H1 (cell line): ENCODE measurements around the gene MSI2. TPM values are rescaled to one million over a fixed set of nuclear protein-coding genes. Genes with fewer than 3 reads are reported as not detected.

ENCODE experiments used
- POLR2AphosphoS5 ChIP-seq: IDR thresholded peaks from 2 replicates; pipeline ENCODE4 v1.6.1; 2011; ENCODE audit warnings: low read depth, low read length
- SP2 ChIP-seq: IDR thresholded peaks from 2 replicates; pipeline ENCODE4 v1.6.1; 2012; ENCODE audit warnings: mild to moderate bottlenecking, low read length, inconsistent platforms
- polyA plus RNA-seq, 7 experiments: library from polyadenylated mRNA; depleted of rRNA in 3 of 7; stranded (reverse) in 5 of 7; unstranded in 2 of 7; fragments of >200 nt in 5 of 7; fragments of 200-250 nt in 2 of 7; gene quantifications; 1 replicate in 5 of 7; 2 replicates in 1 of 7; 4 replicates in 1 of 7; pipeline versions ENCODE4 v1.2.1 to v1.2.3, GENCODE V29; 2011 to 2013; ENCODE audit warnings: missing spikeins in 2 of 7, mixed read lengths in 2 of 7
- total RNA-seq: library from RNA; stranded (reverse); fragmentation: NEBNext Ultra II Directional; extraction: Animal tissue kit (Norgen Biotek cat#: 25700); gene quantifications from 2 replicates; pipeline ENCODE4 v1.2.1, GENCODE V29; 2021
- TF ChIP-seq, protein P1 (sequence below), 3 experiments: IDR thresholded peaks; 1 replicate in 2 of 3; 2 replicates in 1 of 3; pipeline versions ENCODE4 v1.5.1 to v1.6.1; 2011; ENCODE audit warnings: low read length in 3 of 3, mild to moderate bottlenecking in 3 of 3, inconsistent platforms in 2 of 3, low read depth in 1 of 3, moderate library complexity in 1 of 3; ENCODE audit not compliant: insufficient read depth in 1 of 3; ENCODE audit errors: control extremely low read depth in 1 of 3

The MSI2 gene
- total and polyA plus RNA-seq, 2 of the 8 experiments (the other 6 are each of a cell fraction or from before 2014, with no cell fraction given): 36.7 to 80.6 TPM

DNA sequence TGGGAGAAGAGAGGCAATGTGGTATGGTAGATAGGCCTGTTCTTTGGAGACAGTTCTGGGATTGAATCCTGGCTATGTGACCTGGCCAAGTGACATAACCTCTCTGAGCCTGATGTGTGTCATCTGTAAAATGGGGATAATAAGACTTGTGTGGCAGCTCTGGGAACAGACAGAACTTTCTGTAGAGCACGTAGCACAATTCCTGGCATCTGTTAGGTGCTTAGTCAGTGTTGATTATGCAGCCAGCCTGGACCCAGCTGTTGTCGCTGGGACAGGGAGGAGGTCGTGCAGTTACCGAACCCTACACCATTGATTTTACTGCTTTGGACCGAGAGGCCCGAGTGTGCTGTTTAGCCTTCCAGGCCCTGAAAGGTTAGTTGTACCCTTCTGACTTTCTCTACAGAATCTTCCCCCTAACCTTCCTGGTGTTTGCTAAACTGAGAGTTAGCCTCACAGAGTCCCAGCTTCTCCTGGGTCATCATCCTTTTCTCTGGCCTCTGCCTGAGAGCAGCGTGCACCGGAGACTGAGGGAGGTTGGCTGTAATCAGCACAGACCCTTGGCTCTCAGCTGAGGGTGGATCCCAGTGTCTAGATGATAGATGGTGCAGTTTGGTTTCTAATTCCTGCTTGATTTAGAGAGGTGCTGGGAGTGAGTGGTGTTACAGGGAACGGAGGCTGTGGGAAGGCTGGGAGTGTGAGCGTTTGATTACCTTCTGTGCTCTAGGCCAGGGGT is 31.9 kb downstream of the MSI2 start (continued):
- TF ChIP-seq, protein P1, sequence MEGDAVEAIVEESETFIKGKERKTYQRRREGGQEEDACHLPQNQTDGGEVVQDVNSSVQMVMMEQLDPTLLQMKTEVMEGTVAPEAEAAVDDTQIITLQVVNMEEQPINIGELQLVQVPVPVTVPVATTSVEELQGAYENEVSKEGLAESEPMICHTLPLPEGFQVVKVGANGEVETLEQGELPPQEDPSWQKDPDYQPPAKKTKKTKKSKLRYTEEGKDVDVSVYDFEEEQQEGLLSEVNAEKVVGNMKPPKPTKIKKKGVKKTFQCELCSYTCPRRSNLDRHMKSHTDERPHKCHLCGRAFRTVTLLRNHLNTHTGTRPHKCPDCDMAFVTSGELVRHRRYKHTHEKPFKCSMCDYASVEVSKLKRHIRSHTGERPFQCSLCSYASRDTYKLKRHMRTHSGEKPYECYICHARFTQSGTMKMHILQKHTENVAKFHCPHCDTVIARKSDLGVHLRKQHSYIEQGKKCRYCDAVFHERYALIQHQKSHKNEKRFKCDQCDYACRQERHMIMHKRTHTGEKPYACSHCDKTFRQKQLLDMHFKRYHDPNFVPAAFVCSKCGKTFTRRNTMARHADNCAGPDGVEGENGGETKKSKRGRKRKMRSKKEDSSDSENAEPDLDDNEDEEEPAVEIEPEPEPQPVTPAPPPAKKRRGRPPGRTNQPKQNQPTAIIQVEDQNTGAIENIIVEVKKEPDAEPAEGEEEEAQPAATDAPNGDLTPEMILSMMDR (IDR thresholded peaks at IDR 0.05; ENCODE audit: control extremely low read depth in 1 of 3, insufficient read depth in 1 of 3, low read depth in 1 of 3, low read length in 3 of 3): no peak
- no peak for TF ChIP-seq SP2
- no peak for TF ChIP-seq POLR2AphosphoS5
